Esophagus squamous epithelium (tissue), 4 donors: Measurements from ENCODE around the gene PROS1.

ENCODE experiments used
- POLR2A ChIP-seq, 4 donors: fragments of 450-650 bp; IDR thresholded peaks; one replicate each; pipeline ENCODE4 v1.6.1; 2017; ENCODE audit warnings: antibody characterized with exemption in 4 of 4, mild to moderate bottlenecking in 4 of 4, moderate library complexity in 3 of 4
- TF ChIP-seq, protein P1 (sequence below), 6 experiments: fragments of 450-650 bp in 4 of 6; fragments of 200-600 bp in 2 of 6; sonication (generic) in 2 of 6; IDR thresholded peaks; one replicate each; pipeline ENCODE4 v1.5.1; 2016 to 2019; ENCODE audit warnings: antibody characterized with exemption in 6 of 6, mild to moderate bottlenecking in 4 of 6, moderate library complexity in 4 of 6

GRCh38 chr3:94004301-94004910, 30.7 kb upstream of the PROS1 start:
- TF ChIP-seq, protein P1, sequence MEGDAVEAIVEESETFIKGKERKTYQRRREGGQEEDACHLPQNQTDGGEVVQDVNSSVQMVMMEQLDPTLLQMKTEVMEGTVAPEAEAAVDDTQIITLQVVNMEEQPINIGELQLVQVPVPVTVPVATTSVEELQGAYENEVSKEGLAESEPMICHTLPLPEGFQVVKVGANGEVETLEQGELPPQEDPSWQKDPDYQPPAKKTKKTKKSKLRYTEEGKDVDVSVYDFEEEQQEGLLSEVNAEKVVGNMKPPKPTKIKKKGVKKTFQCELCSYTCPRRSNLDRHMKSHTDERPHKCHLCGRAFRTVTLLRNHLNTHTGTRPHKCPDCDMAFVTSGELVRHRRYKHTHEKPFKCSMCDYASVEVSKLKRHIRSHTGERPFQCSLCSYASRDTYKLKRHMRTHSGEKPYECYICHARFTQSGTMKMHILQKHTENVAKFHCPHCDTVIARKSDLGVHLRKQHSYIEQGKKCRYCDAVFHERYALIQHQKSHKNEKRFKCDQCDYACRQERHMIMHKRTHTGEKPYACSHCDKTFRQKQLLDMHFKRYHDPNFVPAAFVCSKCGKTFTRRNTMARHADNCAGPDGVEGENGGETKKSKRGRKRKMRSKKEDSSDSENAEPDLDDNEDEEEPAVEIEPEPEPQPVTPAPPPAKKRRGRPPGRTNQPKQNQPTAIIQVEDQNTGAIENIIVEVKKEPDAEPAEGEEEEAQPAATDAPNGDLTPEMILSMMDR (IDR thresholded peaks at IDR 0.05) = peak in 5 of 6 experiments; percentile 57 to 77 (median 69)
- TF ChIP-seq POLR2A (IDR thresholded peaks at IDR 0.05) = no peak
